ENCODE results near the gene ZNF618. TPM values are rescaled to one million over a fixed set of nuclear protein-coding genes. Genes with fewer than 3 reads are reported as not detected.

Gene ZNF618
- total RNA-seq, 2 donors from 2014 or later, result 3.1 to 3.3 TPM

GRCh38 chr9:113954591-113954990 lies 78.5 kb downstream of the ZNF618 start:
- Histone ChIP-seq H3K27ac (no peak overlapping the region), H3K9ac (ENCODE audit: low read depth in 2 of 2, low read length in 2 of 2) (no peak overlapping the region), H3K9me3 (no peaks in the 10 kb centered on the region), H3K4me3 (no peak overlapping the region), H3K27me3 (no peaks in the 10 kb centered on the region), H3K36me3 (no peaks in the 10 kb centered on the region), H3K4me1 (no peaks in the 10 kb centered on the region)
- no peak for TF ChIP-seq CTCF (IDR thresholded peaks at IDR 0.05)
- intact Hi-C loops (cut with DNase I), result no loop called here
- DNase-seq, result no peak

GRCh38 chr9:113955076-113955752 lies 79.1 kb downstream of the ZNF618 start:
- H3K4me1 ChIP-seq, result no peaks in the 10 kb centered on the region
- H3K27me3 ChIP-seq, result no peaks in the 10 kb centered on the region
- no peak for TF ChIP-seq CTCF (IDR thresholded peaks at IDR 0.05)
- H3K36me3 ChIP-seq, result no peaks in the 10 kb centered on the region
- no peak for DNase-seq
- intact Hi-C loops (cut with DNase I), result no loop called here
- H3K9me3 ChIP-seq, result no peaks in the 10 kb centered on the region
- no peak overlapping the region for H3K9ac ChIP-seq (ENCODE audit: low read depth in 2 of 2, low read length in 2 of 2)
- H3K4me3 ChIP-seq, result no peak overlapping the region
- H3K27ac ChIP-seq, result no peak overlapping the region

GRCh38 chr9:113956901-113957300 lies 80.8 kb downstream of the ZNF618 start:
- H3K9me3 ChIP-seq, result no peaks in the 10 kb centered on the region
- H3K9ac ChIP-seq (ENCODE audit: low read depth in 2 of 2, low read length in 2 of 2), result no peak overlapping the region
- DNase-seq, result no peak
- no peaks in the 10 kb centered on the region for H3K4me1 ChIP-seq
- H3K27me3 ChIP-seq, result no peaks in the 10 kb centered on the region
- no peaks in the 10 kb centered on the region for H3K36me3 ChIP-seq
- no peak overlapping the region for H3K4me3 ChIP-seq
- H3K27ac ChIP-seq, result no peak overlapping the region
- TF ChIP-seq CTCF (IDR thresholded peaks at IDR 0.05), result no peak
- intact Hi-C loops (cut with DNase I), result no loop called here

GRCh38 chr9:113957351-113957750 lies 81.2 kb downstream of the ZNF618 start:
- TF ChIP-seq CTCF (IDR thresholded peaks at IDR 0.05), result no peak
- Histone ChIP-seq H3K9me3 (no peaks in the 10 kb centered on the region), H3K4me1 (no peaks in the 10 kb centered on the region), H3K27ac (no peak overlapping the region), H3K27me3 (no peaks in the 10 kb centered on the region), H3K4me3 (no peak overlapping the region), H3K36me3 (no peaks in the 10 kb centered on the region), H3K9ac (ENCODE audit: low read depth in 2 of 2, low read length in 2 of 2) (no peak overlapping the region)
- intact Hi-C loops (cut with DNase I), result no loop called here
- DNase-seq, result no peak

- Histone ChIP-seq H3K27me3 (no peaks in the 10 kb centered on the region), H3K36me3 (no peaks in the 10 kb centered on the region), H3K4me1 (no peaks in the 10 kb centered on the region), H3K9me3 (no peaks in the 10 kb centered on the region), H3K27ac (no peak overlapping the region), H3K9ac (ENCODE audit: low read depth in 2 of 2, low read length in 2 of 2) (no peak overlapping the region), H3K4me3 (no peak overlapping the region)
- intact Hi-C loops (cut with DNase I), result no loop called here
- peak; percentile 73 for DNase-seq
- TF ChIP-seq CTCF (IDR thresholded peaks at IDR 0.05), result no peak
These were observed 81.8 kb downstream of the ZNF618 start for GRCh38 chr9:113957821-113958341.
